Stimulated activated CD4-positive, alpha-beta T cell treated with anti-CD3 and anti-CD28 coated beads, Interleukin-2, amount 100 ng/mL, for 24 hours (primary cell): ENCODE measurements around the gene GAS2L2.
"Not testable (repeated sequence)": the region's sequence is repeated elsewhere in the genome, so short reads cannot be mapped to it uniquely, and the experiment has no call there.

Experiments used
- DNase-seq, 2 donors: peaks; one replicate each; pipeline ENCODE4 v3.0.0-alpha.2; 2020

GAS2L2 gene

DNA sequence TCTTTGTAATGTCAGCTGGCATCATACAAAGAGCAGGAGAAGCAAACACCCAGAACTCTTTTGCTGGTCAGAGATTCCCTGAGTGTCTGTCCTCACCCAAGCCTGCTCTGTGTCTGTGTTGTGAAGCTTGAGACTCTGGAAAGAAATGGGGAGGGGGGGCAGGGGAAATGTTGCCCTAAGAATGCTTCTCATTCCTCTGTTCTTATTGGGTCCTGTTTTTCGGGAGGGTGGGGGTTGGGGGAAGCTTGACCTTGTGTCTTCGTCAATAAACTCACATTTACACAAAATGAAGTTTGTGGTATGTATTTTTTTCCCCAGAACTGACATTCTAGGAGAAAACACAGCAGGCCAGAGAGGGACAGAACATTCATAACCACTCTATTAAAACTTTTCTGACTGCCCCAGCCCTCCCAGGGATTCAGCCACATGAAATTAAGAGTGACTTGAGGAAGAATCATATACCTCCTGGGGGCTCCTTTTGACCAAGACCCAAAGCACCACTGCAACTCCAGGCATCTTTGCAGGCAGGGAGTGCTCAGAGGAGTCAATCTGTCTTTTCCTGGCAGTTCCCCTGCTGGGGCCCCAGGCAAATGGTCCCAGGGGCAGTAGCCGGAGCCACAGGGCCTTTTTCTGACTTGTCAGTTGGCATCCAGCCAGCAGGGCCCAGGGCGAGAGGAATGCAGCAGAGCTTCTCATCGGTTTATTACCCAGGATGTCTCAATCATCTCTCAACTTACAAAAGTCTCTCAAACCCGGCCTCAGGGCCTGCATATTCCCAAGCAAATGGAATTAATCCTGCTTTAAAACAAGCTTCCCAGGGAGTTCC is 26.7 kb downstream of the GAS2L2 start:
- DNase-seq = no peak

DNA sequence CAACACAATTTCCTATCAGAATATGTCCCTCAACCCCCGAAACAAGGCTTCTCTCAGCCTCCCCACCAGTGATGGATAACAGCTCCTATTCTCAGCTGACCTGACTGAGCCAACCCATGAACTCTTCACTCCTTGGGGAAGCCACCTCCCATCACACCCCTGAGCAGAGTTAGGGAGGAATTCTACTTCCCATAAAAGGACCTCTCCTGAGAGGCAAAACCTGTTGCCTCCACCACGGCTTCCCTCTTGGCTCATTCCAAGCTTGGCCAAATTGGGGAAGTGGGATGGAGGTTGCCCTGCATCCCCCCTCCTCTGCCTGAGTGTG is 27.3 kb downstream of the GAS2L2 start:
- no peak for DNase-seq

DNA sequence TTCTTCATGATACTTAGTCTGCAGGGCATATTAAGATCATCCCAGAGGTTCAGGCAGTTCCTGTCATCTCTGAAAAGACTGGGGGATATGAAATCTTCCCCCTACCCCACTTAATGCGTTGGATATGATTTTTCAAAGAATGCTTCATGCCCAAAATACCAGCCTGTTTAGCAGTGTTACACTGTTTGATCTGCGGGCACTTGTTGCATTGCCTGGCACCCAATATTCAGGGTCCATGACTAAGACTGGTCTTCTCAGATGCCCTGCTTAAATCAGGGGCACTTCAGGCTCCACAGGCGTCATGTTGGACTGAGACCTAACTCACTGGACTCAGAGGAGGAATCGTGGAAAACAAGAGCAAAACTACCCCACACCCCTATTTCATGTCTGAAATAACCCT is 28.0 kb downstream of the GAS2L2 start:
- no peak for DNase-seq

DNA sequence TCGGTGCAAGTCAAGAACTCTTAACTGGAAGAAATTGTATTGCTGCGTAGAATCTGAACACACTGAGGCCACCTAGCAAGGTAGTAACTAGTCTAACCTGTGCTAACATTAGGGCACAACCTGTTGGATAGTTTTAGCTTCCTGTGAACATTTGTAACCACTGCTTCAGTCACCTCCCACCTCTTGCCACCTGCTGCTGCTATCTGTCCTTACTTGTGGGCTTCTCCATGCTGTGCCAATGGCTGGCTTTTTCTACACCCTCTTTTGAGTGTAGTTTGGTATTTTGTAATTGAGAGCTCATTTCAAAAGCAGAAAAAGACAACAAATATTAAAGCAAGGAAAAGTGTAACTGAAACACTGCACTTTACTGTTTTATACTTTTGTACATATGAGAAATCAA is 29.3 kb downstream of the GAS2L2 start:
- no peak for DNase-seq

DNA sequence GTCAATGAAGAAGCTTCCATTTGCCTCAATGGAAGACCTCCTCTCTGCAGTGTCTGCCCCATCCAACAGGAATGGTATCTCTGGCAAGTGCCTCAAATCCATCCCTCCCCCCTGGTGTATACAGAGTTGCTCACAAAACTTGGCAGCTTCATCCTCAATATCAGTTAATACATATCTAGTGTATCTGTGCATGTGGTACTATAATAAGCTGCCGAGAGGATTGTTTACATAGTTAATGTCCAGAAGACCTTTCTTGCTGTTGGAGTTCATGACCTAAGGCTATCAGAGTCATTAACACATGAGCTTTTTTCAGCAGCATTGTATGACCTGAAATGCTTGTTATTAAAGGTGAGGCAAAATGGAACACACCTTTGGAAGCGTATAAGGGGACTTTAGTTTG is 35.6 kb downstream of the GAS2L2 start:
- DNase-seq = no peak

GRCh38 chr17:35716897-35717465 is 36.1 kb downstream of the GAS2L2 start:
- no peak for DNase-seq

- no peak for DNase-seq
Observed at GRCh38 chr17:35716173-35716572, 36.9 kb downstream of the GAS2L2 start.

GRCh38 chr17:35715416-35715815 is 37.6 kb downstream of the GAS2L2 start:
- DNase-seq = no peak

- DNase-seq = no peak
Observed at GRCh38 chr17:35714988-35715387, 38.1 kb downstream of the GAS2L2 start.

- no peak for DNase-seq
Observed at GRCh38 chr17:35713069-35713728, 39.8 kb downstream of the GAS2L2 start.

DNA sequence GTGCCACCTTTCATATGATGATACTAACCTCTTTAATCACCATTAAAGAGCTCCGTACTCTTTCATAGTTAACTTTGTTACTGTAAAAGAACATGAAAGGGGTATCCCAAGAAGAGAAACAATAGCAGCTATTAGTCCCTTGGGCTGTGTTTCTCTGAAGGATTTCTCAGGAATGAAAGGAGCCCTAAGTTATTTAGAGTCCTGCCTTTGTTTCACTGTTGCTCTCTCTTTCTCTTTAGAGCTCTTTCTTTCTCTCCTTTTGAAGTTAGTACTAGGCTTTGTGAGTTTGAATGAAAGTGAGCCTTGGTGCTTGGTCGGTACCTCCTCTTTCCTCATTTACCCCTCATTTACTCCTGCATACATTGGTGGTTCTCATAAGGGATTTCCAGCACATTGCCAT is 42.1 kb downstream of the GAS2L2 start:
- no peak for DNase-seq

DNA sequence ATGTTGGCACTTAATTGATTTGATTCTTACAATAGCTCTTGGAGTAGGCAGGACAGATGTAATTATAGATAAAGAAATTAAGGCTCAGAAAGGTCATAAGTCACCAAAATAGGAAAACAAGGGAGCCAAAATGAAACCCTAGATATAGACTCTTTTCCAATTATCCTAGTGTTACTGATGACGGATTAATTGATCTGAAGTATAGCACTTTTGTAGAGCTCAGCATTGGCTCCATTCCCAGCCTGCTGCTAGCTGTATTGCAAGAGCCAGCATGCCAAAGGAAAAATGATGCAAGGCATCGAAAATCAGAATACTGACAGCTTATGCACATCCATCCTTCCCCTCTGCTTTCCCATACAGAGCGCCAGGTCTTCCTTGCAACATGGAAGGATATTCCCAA is 43.2 kb downstream of the GAS2L2 start:
- DNase-seq = no peak

DNA sequence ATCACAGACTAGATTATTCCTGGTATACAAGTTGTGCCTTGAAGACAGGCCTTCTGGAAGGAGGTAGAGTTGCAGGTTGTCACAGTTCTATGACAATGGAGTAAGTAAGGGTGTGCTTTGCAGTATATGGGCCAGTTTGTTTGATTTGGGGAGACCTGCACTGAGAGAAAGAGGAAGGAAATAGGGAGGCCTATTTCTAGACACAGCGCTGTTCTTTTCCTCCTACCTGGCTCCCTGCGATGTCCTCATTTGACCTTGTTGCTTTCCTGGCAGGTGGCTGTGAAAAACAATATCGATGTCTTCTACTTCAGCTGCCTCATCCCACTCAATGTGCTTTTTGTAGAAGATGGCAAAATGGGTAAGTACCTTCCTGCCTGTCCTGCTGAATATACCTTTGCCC is 44.1 kb downstream of the GAS2L2 start:
- DNase-seq = no peak

GRCh38 chr17:35708149-35708548 is 44.9 kb downstream of the GAS2L2 start:
- DNase-seq = no peak

- no peak for DNase-seq
Observed at GRCh38 chr17:35705705-35706104, 47.3 kb downstream of the GAS2L2 start.

- DNase-seq = no peak
Observed at GRCh38 chr17:35705230-35705629, 47.8 kb downstream of the GAS2L2 start.

GRCh38 chr17:35703308-35703707 is 49.7 kb downstream of the GAS2L2 start:
- DNase-seq = not testable (repeated sequence)

GRCh38 chr17:35701491-35701890 is 51.5 kb downstream of the GAS2L2 start:
- no peak for DNase-seq

DNA sequence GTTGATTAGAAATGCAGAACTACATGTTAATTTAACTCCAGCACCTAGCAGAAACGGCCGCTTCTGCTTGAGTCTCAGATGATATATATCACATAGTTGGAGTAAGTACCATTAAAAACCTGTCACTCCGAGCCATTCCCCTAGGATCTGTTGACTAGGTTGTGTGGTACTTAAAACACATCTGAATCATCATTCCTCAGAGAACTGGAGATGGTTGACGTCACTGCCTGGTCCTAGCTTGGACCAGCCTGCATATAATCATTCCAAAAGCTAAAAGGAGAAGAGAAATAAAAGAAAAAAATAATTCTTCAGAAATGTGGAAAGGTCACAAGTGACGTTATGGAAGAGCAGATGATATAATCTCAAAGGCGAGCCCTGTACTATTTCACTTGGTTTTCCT is 52.9 kb downstream of the GAS2L2 start:
- DNase-seq = no peak

GRCh38 chr17:35698800-35699199 is 54.2 kb downstream of the GAS2L2 start:
- DNase-seq = no peak

DNA sequence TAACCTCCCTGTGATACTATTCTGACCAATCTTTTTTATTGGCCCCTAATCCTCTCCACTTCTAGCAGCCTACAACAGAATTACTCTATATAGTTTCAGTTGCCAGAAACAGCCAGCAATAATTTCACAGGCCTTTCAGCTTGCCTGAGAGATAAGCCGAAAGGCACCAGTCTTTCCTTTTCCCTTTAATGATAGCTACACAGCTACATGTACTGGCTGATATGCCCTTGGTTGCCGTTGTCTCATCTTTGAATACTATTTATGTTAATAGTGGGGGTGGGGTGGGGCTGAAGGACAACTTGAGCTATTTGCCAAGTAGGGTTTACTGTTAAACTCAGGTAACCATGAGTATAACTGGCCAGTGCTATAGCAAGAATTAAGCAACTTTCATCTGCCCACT is 57.4 kb downstream of the GAS2L2 start:
- no peak for DNase-seq

GRCh38 chr17:35694906-35695305 is 58.1 kb downstream of the GAS2L2 start:
- no peak for DNase-seq
